Tibial nerve (tissue), 4 donors: ENCODE results near the gene TRPC6. TPM values are rescaled to one million over a fixed set of nuclear protein-coding genes. Genes with fewer than 3 reads are reported as not detected.

Experiments used
- DNase-seq, 2 donors: peaks; one replicate each; pipeline ENCODE4 v3.0.0-alpha.2; 2019; ENCODE audit warnings: low spot score in 2 of 2
- H3K27ac ChIP-seq, 4 donors: fragments of 200-600 bp; sonication (generic) in 3 of 4; one replicate each; pipeline ENCODE4 v1.5.1; 2017 to 2019; ENCODE audit warnings: mild to moderate bottlenecking in 1 of 4
- H3K27me3 ChIP-seq, 2 donors: fragments of 200-600 bp; sonication (generic) in 1 of 2; one replicate each; pipeline versions ENCODE4 v1.5.1 to v1.6.0; 2017 to 2019
- H3K36me3 ChIP-seq, 3 donors: fragments of 200-600 bp; sonication (generic); one replicate each; pipeline ENCODE4 v1.5.1; 2018 to 2019
- H3K4me1 ChIP-seq, 4 donors: fragments of 200-600 bp; sonication (generic) in 3 of 4; one replicate each; pipeline ENCODE4 v1.5.1; 2017 to 2019
- H3K4me3 ChIP-seq, 4 donors: fragments of 200-600 bp; sonication (generic) in 3 of 4; one replicate each; pipeline ENCODE4 v1.5.1; 2017 to 2019; ENCODE audit warnings: mild to moderate bottlenecking in 1 of 4, moderate library complexity in 1 of 4
- H3K9me3 ChIP-seq, 4 donors: fragments of 200-600 bp; sonication (generic) in 3 of 4; one replicate each; pipeline ENCODE4 v1.5.1; 2017 to 2019
- CTCF ChIP-seq, 5 experiments: fragments of 200-600 bp in 3 of 5; fragments of 450-650 bp in 2 of 5; sonication (generic) in 3 of 5; IDR thresholded peaks; one replicate each; pipeline ENCODE4 v1.5.1; 2016 to 2019; ENCODE audit warnings: antibody characterized with exemption in 5 of 5, mild to moderate bottlenecking in 3 of 5, moderate library complexity in 2 of 5
- EP300 ChIP-seq, 2 donors: sonication (generic); formaldehyde crosslinking; IDR thresholded peaks; one replicate each; pipeline ENCODE4 v1.6.1; 2017; ENCODE audit warnings: antibody characterized with exemption in 2 of 2, mild to moderate bottlenecking in 1 of 2
- POLR2A ChIP-seq, 2 donors: fragments of 450-650 bp; IDR thresholded peaks; one replicate each; pipeline ENCODE4 v1.6.1; 2017; ENCODE audit warnings: antibody characterized with exemption in 2 of 2, mild to moderate bottlenecking in 2 of 2, moderate library complexity in 2 of 2
- WGBS, 2 donors: methylation state at CpG; one replicate each; pipeline ENCODE4 v1.1.5; 2018; 5-methylcytosine and 5-hydroxymethylcytosine counted together
- total RNA-seq, 4 donors: library from RNA; depleted of rRNA; stranded (reverse); fragments of >200 nt; gene quantifications; one replicate each; pipeline ENCODE4 v1.1.0, GENCODE V29; 2016

TRPC6 gene
- total RNA-seq, 4 donors from 2014 or later: 1.3 to 2.4 (median 1.8) TPM

- no peak for DNase-seq
- Histone ChIP-seq H3K4me3 (no peak overlapping the region), H3K36me3 (no peaks in the 10 kb centered on the region), H3K4me1 (no peaks in the 10 kb centered on the region), H3K27ac (no peak overlapping the region), H3K9me3 (no peaks in the 10 kb centered on the region), H3K27me3 (no peaks in the 10 kb centered on the region)
- WGBS, 2 donors: 53 to 55% methylated on average over 6 of the region's 6 CpGs
- TF ChIP-seq POLR2A (IDR thresholded peaks at IDR 0.05): no peak
- TF ChIP-seq EP300 (IDR thresholded peaks at IDR 0.05): no peak
- no peak for TF ChIP-seq CTCF (IDR thresholded peaks at IDR 0.05)
These were observed 107.6 kb downstream of the TRPC6 start for GRCh38 chr11:101476191-101476590.

- Histone ChIP-seq H3K4me3 (no peak overlapping the region), H3K36me3 (no peaks in the 10 kb centered on the region), H3K27me3 (no peaks in the 10 kb centered on the region), H3K27ac (no peak overlapping the region), H3K9me3 (no peaks in the 10 kb centered on the region), H3K4me1 (no peaks in the 10 kb centered on the region)
- no peak for TF ChIP-seq EP300 (IDR thresholded peaks at IDR 0.05)
- no peak for TF ChIP-seq POLR2A (IDR thresholded peaks at IDR 0.05)
- TF ChIP-seq CTCF (IDR thresholded peaks at IDR 0.05): no peak
- 87 to 88% methylated on average over 4 of the region's 4 CpGs for WGBS, 2 donors
- DNase-seq: no peak
These were observed 108.1 kb downstream of the TRPC6 start for GRCh38 chr11:101475699-101476098.

DNA sequence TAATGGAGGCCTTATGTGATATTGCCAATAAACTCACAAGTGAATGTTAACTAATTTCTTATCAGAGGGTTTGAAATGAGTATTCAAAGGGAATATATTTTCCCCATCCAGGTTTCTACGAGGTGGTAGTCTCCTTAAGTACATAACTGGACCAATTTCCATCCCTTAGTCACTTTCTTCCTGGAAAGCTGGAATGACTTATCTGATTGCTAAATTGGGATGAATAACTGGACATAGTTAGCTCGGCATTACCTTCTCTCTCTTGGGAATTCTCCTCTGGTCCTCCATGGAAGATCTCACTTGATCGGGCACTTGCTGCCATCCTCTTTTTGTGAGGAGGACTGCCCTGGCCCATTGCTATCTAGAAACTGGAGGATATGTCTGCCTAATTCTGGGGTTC is 109.1 kb downstream of the TRPC6 start:
- Histone ChIP-seq H3K27ac (no peak overlapping the region), H3K9me3 (no peaks in the 10 kb centered on the region), H3K4me1 (no peaks in the 10 kb centered on the region), H3K4me3 (no peak overlapping the region), H3K36me3 (no peaks in the 10 kb centered on the region), H3K27me3 (no peaks in the 10 kb centered on the region)
- TF ChIP-seq POLR2A (IDR thresholded peaks at IDR 0.05) (no peak), CTCF (IDR thresholded peaks at IDR 0.05) (no peak), EP300 (IDR thresholded peaks at IDR 0.05) (no peak)
- DNase-seq: no peak
- WGBS, 2 donors: 79 to 90% methylated on average over 3 of the region's 3 CpGs

- 37% methylated on average over 3 of the region's 3 CpGs for WGBS, 2 donors
- H3K27ac ChIP-seq: no peak overlapping the region
- DNase-seq: no peak
- no peaks in the 10 kb centered on the region for H3K9me3 ChIP-seq
- no peak overlapping the region for H3K4me3 ChIP-seq
- no peaks in the 10 kb centered on the region for H3K4me1 ChIP-seq
- no peaks in the 10 kb centered on the region for H3K36me3 ChIP-seq
- no peaks in the 10 kb centered on the region for H3K27me3 ChIP-seq
- TF ChIP-seq POLR2A (IDR thresholded peaks at IDR 0.05) (no peak), CTCF (IDR thresholded peaks at IDR 0.05) (no peak), EP300 (IDR thresholded peaks at IDR 0.05) (no peak)
These were observed 112.8 kb downstream of the TRPC6 start for GRCh38 chr11:101470881-101471520.

GRCh38 chr11:101470419-101470818 is 113.4 kb downstream of the TRPC6 start:
- TF ChIP-seq CTCF (IDR thresholded peaks at IDR 0.05): no peak
- TF ChIP-seq EP300 (IDR thresholded peaks at IDR 0.05): no peak
- TF ChIP-seq POLR2A (IDR thresholded peaks at IDR 0.05): no peak
- Histone ChIP-seq H3K4me3 (no peak overlapping the region), H3K36me3 (no peaks in the 10 kb centered on the region), H3K27me3 (no peaks in the 10 kb centered on the region), H3K4me1 (no peaks in the 10 kb centered on the region), H3K27ac (no peak overlapping the region), H3K9me3 (no peaks in the 10 kb centered on the region)
- 62 to 72% methylated on average over 2 of the region's 2 CpGs for WGBS, 2 donors
- DNase-seq: no peak
